ENCODE data around the gene TPPP2. TPM values are rescaled to one million over a fixed set of nuclear protein-coding genes. Genes with fewer than 3 reads are reported as not detected.

Gene TPPP2
- polyA plus RNA-seq, 4 donors = 1.9 to 4.8 (median 3.7) TPM

DNA sequence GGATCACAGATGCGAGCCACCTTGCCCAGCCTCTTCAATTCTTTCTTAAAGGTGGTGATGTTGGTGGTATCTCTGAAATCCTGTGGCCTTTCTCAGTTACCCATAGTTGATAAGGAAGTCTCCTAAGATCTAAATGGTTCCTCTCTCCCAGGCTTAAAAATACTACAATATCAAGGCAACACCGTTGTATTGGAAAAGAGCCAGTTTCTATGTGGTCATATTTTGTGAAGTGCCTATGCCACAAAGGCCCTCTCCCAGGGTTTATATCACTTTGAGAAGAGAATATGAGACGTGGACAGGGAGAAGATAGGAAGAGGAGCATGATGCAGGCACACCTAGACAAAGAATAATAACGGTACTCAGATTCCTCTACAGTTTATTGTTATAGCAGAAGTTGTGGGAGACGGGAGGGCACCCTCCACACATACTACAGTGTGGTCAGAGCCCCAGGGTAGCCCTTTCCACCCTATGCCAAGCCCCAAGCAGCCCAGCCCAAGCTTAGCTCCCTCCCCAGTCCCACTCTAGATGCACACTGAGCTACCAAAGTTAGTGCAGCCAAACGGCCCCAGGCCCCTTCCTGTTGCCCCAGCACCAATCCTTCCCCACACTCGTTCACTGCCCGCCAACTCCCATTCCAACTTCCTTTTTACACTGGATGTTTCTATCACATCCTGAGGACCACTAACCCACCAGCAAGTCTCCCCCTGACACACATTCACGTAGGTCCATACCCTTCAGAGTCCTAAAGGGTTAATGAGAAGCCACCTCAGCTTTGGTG lies 13.4 kb upstream of the TPPP2 start:
- DNase-seq (ENCODE audit: low read depth in 4 of 4, low spot score in 3 of 4) = no peak

GRCh38 chr14:21017528-21018245 lies 12.3 kb upstream of the TPPP2 start:
- no peak for DNase-seq (ENCODE audit: low read depth in 4 of 4, low spot score in 3 of 4)

DNA sequence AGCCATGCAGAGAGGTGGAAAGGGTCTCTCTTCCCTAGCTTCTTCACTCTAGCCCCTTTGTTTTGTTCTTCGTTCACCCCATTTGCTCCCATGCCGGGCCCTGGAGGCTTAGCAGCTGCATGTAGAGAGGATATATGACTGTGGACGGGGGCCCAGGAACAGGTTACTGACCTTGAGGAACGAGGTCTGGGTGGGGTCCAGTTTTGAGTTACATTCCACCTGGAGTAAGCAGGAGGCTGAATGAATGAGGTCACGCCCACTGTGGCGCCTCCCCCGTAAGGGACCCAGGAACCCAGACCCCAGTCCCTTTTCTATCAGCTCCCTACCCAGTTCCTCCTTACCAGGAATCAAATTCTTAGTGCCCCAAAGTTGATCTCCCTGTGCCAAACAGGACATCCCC lies 11.7 kb upstream of the TPPP2 start:
- DNase-seq (ENCODE audit: low read depth in 4 of 4, low spot score in 3 of 4) = no peak

- no peak for DNase-seq (ENCODE audit: low read depth in 4 of 4, low spot score in 3 of 4)
Observed at GRCh38 chr14:21018781-21019180, 11.2 kb upstream of the TPPP2 start.

DNA sequence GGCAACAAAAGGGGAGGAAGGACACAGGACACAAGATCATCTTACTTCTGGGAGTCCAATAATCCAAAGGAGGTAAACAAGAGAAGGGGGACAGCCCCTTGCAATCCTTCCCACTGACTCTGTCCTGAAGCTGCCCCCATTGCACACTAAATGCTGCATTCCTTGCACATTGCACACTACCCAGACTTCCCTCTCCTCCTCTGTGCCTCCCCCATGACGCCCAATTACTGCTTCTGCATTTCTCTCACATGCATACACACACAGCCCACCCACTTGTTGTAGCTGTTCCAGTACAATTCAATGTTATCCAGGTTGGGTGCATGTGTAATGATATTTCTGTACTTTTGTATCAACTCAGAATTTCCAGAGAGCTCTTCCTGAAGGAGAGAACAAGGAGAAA lies 10.7 kb upstream of the TPPP2 start:
- DNase-seq (ENCODE audit: low read depth in 4 of 4, low spot score in 3 of 4) = no peak

DNA sequence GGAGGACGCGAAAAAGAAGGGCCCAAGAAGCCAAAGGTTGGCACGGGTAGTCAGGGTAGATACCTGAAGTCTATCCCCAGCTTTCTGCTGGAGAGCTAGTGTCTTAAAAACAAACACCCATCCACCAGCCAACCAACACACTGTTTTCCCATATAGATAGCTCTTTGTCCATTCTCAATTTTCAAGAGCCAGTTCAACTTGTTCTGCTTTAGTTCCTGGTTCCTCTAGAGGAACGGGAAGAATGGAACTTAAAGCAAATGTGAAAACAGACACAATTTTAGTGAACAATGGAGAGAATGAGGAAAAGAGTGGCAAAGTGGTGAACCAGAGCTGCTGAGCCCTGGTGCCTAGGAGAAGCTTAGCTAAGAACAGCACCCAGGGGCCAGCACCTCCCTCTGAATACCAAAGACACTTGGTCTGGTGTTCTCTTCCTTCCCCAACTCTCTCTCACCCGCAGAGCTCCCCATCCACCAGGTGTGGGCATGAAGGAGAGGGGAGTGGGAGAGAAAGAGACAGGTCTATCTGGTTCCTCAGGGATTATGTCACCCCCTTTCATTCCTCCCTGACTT lies 9.0 kb upstream of the TPPP2 start:
- DNase-seq (ENCODE audit: low read depth in 4 of 4, low spot score in 3 of 4) = no peak

DNA sequence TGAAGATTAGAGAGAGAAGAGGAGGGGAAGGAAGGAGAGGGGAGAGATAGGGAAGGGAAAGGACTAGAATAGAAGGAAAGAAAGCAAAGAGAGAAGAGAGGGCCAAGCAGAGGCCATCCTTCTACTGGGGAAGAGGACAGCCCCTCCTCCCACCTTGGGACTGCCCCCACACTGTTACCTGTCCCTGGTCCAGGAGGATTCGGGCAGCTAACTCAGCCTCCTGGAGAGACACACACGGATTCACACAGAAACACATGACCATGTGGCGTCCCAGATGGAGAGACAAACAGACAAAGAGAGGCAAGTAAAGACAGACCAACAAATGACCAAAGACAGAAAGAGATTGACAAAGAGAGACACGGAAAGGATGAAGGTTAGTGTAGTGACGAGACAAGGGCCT lies 7.3 kb upstream of the TPPP2 start:
- DNase-seq (ENCODE audit: low read depth in 4 of 4, low spot score in 3 of 4) = no peak

GRCh38 chr14:21023174-21023573 lies 6.8 kb upstream of the TPPP2 start:
- no peak for DNase-seq (ENCODE audit: low read depth in 4 of 4, low spot score in 3 of 4)

GRCh38 chr14:21023817-21024584 lies 6.0 kb upstream of the TPPP2 start:
- no peak for DNase-seq (ENCODE audit: low read depth in 4 of 4, low spot score in 3 of 4)

- DNase-seq (ENCODE audit: low read depth in 4 of 4, low spot score in 3 of 4) = peak; percentile 54 to 64 (median 60)
Observed at GRCh38 chr14:21024585-21025370, 5.2 kb upstream of the TPPP2 start, which contains the start of gene NDRG2. NDRG2 (minus strand) TSS chr14:21025061; CDS start chr14:21023315, 1,746 bp downstream.

DNA sequence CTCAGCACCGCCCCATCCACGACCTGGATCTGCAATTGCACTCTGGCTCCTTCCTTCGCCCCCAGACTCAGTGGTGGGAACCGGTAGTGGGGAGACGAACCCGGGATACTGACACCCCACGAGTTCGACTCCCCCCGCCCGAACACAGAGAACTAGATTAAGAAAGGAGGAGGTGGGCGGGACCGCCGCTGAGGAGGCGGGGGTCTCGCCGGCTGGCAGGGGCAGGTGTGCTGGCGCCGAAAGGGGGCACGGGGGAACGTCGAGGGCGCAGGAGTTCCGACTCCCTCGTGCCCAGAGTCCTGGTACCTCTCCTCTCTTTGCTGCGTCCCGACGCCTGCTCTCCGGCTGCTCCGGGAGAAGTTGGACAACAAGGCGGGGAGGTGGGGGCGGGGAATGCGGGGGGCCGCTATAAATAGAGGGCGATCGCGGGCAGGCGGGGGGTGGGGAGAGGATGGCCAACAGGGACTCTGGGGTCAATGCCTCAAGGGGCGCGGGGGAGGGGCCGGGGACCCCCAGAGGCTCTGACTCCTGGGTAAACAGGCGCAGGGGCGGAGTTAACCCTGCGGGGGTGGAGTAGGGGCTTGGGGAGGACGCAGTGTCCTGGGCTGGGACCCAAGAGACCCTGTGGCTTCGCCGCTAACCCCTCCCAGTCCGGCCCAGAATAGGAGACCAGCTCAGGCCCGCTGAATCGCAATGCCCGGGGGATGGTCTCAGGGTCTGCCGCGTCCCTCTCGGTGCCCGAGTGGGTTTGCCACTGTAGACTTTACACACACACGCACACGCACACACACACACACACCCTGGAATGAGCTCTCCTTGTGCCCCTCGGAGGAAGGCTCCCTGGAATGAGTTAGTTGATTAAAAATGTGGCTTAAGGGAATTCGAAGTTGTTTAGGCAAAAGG lies 4.4 kb upstream of the TPPP2 start:
- DNase-seq (ENCODE audit: low read depth in 4 of 4, low spot score in 3 of 4) = peak in 2 of 4 donors; percentile 37 to 51

GRCh38 chr14:21026274-21026987 lies 3.6 kb upstream of the TPPP2 start:
- DNase-seq (ENCODE audit: low read depth in 4 of 4, low spot score in 3 of 4) = no peak

DNA sequence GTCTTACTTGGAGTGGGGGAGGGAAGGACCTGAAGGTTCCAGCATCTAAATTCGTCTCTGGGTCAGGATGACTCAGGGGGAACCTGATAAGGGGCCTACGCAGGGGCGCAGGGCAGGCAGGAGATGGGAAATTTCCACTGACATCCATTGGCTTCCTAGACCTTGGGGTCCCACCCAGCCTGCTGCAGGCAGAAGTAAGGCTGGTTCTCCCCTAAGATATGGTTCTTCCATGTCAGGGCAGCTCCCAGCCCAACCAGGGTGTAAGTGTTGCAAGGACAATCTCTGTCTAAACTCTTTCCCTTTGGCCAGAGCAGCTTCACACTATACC lies 3.1 kb upstream of the TPPP2 start:
- no peak for DNase-seq (ENCODE audit: low read depth in 4 of 4, low spot score in 3 of 4)

DNA sequence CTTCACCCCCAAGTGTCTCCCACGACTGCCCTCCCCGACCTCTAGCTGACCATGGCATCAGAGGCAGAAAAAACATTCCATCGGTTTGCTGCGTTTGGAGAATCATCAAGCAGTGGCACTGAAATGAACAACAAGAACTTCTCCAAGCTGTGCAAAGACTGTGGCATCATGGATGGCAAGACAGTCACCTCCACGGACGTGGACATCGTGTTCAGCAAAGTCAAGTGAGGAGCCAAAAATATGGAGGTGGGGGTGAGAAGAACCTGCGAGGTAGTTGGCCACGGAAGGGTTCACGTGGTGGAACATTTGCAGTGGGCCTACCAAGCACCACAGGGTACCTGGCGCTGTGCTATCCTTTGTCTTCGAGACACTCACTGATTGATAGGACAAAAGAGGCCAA lies 514 bp downstream of the TPPP2 start:
- DNase-seq (ENCODE audit: low read depth in 4 of 4, low spot score in 3 of 4) = no peak

DNA sequence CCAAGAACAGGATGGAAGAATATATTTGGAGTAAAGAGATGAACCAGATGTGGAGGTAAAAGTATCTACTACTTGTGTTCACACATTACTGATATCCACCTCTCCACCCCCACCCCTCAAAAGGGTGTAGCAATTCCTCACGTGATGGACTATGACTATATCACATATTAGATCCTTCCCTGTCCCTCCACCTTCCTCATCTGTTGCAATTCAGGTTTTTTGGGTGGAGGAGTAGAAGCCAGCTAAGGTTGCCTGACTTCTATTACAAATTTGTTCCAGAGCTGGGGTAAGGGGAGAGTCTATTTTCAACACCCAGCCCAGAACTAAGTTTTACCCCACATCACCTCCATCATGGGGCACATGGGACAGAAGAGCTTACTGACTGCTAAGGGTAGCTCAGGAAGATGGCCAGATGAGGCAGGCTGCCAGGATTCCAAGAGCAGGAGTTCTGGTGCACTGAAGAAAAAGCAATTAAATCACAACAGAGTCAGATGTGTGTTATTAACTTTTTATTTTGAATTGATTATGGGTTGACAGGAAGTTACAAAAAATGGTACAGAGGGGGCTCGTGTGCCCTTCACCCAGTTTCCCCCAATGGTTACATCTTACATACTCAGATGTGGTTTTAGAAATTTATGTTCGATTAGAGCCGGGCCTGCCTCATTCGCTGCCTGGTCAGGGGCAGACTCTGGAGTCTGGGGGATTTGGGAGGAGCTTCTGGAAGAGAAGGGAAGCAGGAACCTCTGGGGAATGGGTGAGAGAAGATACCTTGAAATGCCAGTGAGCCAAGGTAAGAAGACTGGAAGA lies 2.5 kb downstream of the TPPP2 start:
- no peak for DNase-seq (ENCODE audit: low read depth in 4 of 4, low spot score in 3 of 4)

DNA sequence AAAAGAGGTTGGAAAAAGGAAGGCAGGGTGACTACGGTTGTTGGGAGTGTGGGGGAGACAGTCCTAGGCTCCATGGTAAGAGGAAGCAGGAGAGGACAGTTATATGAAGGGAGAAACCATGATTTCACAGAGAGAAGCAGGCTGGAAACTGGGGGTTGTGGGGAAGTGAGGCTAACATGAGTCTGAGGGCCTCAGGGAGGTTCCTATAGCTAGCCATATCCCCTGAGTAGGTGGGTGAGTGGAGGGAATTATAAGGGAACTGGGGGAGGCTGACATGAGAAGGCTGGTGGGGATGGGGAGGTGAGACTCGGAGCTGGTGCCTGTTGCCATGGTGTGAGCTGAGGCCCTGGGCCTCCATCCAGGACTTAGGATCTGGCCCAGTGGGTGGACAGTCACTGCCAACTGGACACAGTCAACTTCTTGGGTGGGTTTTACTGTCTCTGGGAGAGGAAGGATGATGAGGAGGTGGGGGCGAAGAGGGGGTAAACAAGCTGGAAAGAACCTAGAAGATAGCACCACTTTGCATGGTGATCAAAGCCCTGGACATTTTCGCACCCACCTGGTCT lies 3.2 kb downstream of the TPPP2 start:
- no peak for DNase-seq (ENCODE audit: low read depth in 4 of 4, low spot score in 3 of 4)

DNA sequence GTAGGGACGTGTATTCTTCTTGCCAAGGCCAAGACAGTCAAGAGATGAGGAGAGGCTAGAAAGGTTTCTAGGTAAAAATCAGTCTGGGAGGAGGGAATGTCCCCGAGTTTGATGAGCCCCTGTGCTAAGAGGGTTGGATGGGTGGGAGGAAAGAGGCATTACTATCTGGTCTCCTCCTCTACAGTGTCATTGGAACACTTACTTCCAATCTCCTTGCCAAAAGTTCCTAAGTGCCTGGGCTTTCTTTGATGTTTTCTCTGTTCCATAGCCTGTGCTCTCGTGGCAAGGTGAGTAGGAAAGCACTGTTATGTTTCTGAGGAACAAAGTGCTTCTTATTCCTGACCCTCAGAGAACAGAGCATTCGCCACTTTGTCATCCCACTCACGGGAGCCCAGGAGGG lies 4.7 kb downstream of the TPPP2 start, which contains the start of gene RNASE13:
RNASE13 (minus strand) TSS at position 101 of the 400 bp plus-strand sequence. CDS start 519 bp downstream, outside the sequence.
- no peak for DNase-seq (ENCODE audit: low read depth in 4 of 4, low spot score in 3 of 4)
